Uterus (tissue), 2 donors: ENCODE data around the gene MRPL36.

Source experiments
- POLR2A ChIP-seq, 2 donors: fragments of 450-650 bp; IDR thresholded peaks; one replicate each; pipeline ENCODE4 v1.6.1; 2016; ENCODE audit warnings: antibody characterized with exemption in 2 of 2, mild to moderate bottlenecking in 1 of 2, moderate library complexity in 1 of 2
- TF ChIP-seq, protein P1 (sequence below), 4 experiments: fragments of 200-600 bp in 2 of 4; fragments of 450-650 bp in 2 of 4; sonication (generic) in 2 of 4; IDR thresholded peaks; one replicate each; pipeline ENCODE4 v1.5.1; 2016 to 2019; ENCODE audit warnings: antibody characterized with exemption in 4 of 4, mild to moderate bottlenecking in 2 of 4, moderate library complexity in 1 of 4

DNA sequence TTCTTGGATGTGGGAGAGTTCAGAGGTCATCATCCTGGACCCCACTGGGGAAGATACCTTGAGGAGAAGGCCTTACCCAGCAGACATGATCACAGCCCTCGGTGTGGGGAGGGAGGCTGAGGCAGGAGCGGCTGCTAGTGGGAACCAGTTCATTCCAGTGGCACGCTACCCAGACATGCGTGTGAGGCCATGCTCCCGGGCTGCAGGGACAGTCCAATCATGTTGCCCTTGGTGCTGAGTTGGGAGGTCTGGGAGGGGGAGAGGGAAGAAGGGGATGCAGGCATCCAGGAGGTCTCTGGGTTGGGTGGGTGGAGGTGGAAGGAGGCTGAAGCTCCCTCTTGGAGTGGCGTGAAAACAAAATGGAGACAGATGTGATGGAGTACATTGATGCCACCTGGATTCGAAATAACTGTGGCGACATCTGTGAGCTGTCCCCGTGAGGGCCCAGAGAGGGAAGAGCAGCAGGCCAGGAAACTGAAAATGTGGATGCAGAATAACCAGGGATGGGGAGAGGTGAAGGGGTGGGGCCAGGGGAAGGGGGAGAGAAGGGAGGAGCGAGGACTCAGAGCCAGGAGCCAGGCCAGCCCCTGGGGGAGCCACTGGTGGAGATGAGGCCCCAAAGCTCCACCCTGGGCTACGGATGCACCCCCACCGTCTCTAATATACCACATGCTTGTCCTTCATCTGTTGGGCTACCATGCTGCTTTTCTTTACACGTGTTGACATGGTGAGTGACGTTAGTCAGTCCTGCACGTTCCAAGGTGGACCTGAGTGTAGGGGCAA lies 17.8 kb upstream of the MRPL36 start:
- no peak for TF ChIP-seq POLR2A (IDR thresholded peaks at IDR 0.05)
- TF ChIP-seq, protein P1, sequence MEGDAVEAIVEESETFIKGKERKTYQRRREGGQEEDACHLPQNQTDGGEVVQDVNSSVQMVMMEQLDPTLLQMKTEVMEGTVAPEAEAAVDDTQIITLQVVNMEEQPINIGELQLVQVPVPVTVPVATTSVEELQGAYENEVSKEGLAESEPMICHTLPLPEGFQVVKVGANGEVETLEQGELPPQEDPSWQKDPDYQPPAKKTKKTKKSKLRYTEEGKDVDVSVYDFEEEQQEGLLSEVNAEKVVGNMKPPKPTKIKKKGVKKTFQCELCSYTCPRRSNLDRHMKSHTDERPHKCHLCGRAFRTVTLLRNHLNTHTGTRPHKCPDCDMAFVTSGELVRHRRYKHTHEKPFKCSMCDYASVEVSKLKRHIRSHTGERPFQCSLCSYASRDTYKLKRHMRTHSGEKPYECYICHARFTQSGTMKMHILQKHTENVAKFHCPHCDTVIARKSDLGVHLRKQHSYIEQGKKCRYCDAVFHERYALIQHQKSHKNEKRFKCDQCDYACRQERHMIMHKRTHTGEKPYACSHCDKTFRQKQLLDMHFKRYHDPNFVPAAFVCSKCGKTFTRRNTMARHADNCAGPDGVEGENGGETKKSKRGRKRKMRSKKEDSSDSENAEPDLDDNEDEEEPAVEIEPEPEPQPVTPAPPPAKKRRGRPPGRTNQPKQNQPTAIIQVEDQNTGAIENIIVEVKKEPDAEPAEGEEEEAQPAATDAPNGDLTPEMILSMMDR (IDR thresholded peaks at IDR 0.05), result no peak
